ENCODE results near the gene MYO7B.

GRCh38 chr2:127658146-127658545 is 122.7 kb downstream of the MYO7B start:
- TF ChIP-seq CTCF (IDR thresholded peaks at IDR 0.05 in 4 of 5, conservative IDR thresholded peaks at IDR 0.05 in 1 of 5) (no peak), POLR2A (IDR thresholded peaks at IDR 0.05) (no peak)
